HG03025 (cell line): ENCODE results near the gene QSOX1.

Experiments used
- ATAC-seq: cut with Tn5 transposase; IDR thresholded peaks from one replicate; pipeline ENCODE4 v1.9.1; 2021; ENCODE audit warnings: mild to moderate bottlenecking, moderate library complexity; ENCODE audit not compliant: unreplicated experiment, low FRiP score

The QSOX1 gene

GRCh38 chr1:180231506-180231921 lies 76.8 kb downstream of the QSOX1 start:
- ATAC-seq: no peak

GRCh38 chr1:180231936-180232335 lies 77.3 kb downstream of the QSOX1 start:
- no peak for ATAC-seq

GRCh38 chr1:180232521-180233043 lies 77.9 kb downstream of the QSOX1 start:
- no peak for ATAC-seq

- ATAC-seq: no peak
These were observed 78.7 kb downstream of the QSOX1 start for GRCh38 chr1:180233191-180234011.

- ATAC-seq: no peak
These were observed 79.9 kb downstream of the QSOX1 start for GRCh38 chr1:180234369-180235076.

GRCh38 chr1:180235077-180235501 lies 80.4 kb downstream of the QSOX1 start:
- ATAC-seq: no peak

- ATAC-seq: no peak
These were observed 81.0 kb downstream of the QSOX1 start for GRCh38 chr1:180235502-180236239.

GRCh38 chr1:180236698-180237509 lies 82.2 kb downstream of the QSOX1 start:
- ATAC-seq: no peak

- ATAC-seq: no peak
These were observed 83.3 kb downstream of the QSOX1 start for GRCh38 chr1:180237869-180238476.

GRCh38 chr1:180238675-180239074 lies 84.0 kb downstream of the QSOX1 start:
- no peak for ATAC-seq

GRCh38 chr1:180239145-180240096 lies 84.8 kb downstream of the QSOX1 start:
- no peak for ATAC-seq

- ATAC-seq: no peak
These were observed 87.3 kb downstream of the QSOX1 start for GRCh38 chr1:180241716-180242544.

GRCh38 chr1:180243517-180244221 lies 89.0 kb downstream of the QSOX1 start:
- no peak for ATAC-seq

- ATAC-seq: no peak
These were observed 90.2 kb downstream of the QSOX1 start for GRCh38 chr1:180244840-180245239.

- ATAC-seq: no peak
These were observed 91.9 kb downstream of the QSOX1 start for GRCh38 chr1:180246579-180246978.

GRCh38 chr1:180247061-180247460 lies 92.4 kb downstream of the QSOX1 start:
- no peak for ATAC-seq

GRCh38 chr1:180247580-180247979 lies 92.9 kb downstream of the QSOX1 start:
- no peak for ATAC-seq
